Parathyroid adenoma (tissue), 2 donors: Measurements from ENCODE around the gene LTBP1.
"Not testable (repeated sequence)": the region's sequence is repeated elsewhere in the genome, so short reads cannot be mapped to it uniquely, and the experiment has no call there.

Source experiments
- H2AFZ ChIP-seq: fragments of 300-600 bp; sonication (generic); one replicate; pipeline ENCODE4 v1.7.0; 2017; ENCODE audit warnings: antibody characterized with exemption, mild to moderate bottlenecking
- H3K27ac ChIP-seq: fragments of 300-600 bp; sonication (generic); one replicate; pipeline ENCODE4 v1.7.0; 2017
- H3K27me3 ChIP-seq: fragments of 300-600 bp; sonication (generic); one replicate; pipeline ENCODE4 v1.7.0; 2017; ENCODE audit warnings: low read length; ENCODE audit not compliant: control insufficient read depth, insufficient read depth
- H3K36me3 ChIP-seq: fragments of 300-600 bp; sonication (generic); one replicate; pipeline ENCODE4 v1.7.0; 2017; ENCODE audit warnings: low read length; ENCODE audit not compliant: control insufficient read depth, insufficient read depth
- H3K4me1 ChIP-seq: fragments of 300-600 bp; sonication (generic); one replicate; pipeline ENCODE4 v1.7.0; 2017; ENCODE audit warnings: control low read depth
- H3K4me2 ChIP-seq: fragments of 300-600 bp; sonication (generic); one replicate; pipeline ENCODE4 v1.7.0; 2017; ENCODE audit warnings: low read length
- H3K4me3 ChIP-seq: fragments of 300-600 bp; sonication (generic); one replicate; pipeline ENCODE4 v1.7.0; 2017; ENCODE audit warnings: low read depth, low read length
- H3K79me2 ChIP-seq: fragments of 300-600 bp; sonication (generic); one replicate; pipeline ENCODE4 v1.7.0; 2017; ENCODE audit warnings: control low read depth
- H3K9ac ChIP-seq: fragments of 300-600 bp; sonication (generic); one replicate; pipeline ENCODE4 v1.7.0; 2017; ENCODE audit warnings: mild to moderate bottlenecking
- H3K9me3 ChIP-seq: fragments of 300-600 bp; sonication (generic); one replicate; pipeline ENCODE4 v1.7.0; 2017; ENCODE audit warnings: low read length; ENCODE audit not compliant: control insufficient read depth
- CTCF ChIP-seq: fragments of 300-600 bp; sonication (generic); IDR thresholded peaks from one replicate; pipeline ENCODE4 v1.7.0; 2017; ENCODE audit warnings: antibody characterized with exemption, mild to moderate bottlenecking
- donor health status: primary hyperparathyroidism.

The LTBP1 gene

GRCh38 chr2:33168922-33169321 is 222.2 kb downstream of the LTBP1 start:
- TF ChIP-seq CTCF: no peak
- H3K9ac ChIP-seq: no peak overlapping the region
- no peak overlapping the region for H3K27ac ChIP-seq
- H3K79me2 ChIP-seq: no peaks in the 10 kb centered on the region
- no peaks in the 10 kb centered on the region for H3K27me3 ChIP-seq
- no peaks in the 10 kb centered on the region for H3K9me3 ChIP-seq
- no peaks in the 10 kb centered on the region for H3K4me1 ChIP-seq
- no peak overlapping the region for H3K4me2 ChIP-seq
- no peaks in the 10 kb centered on the region for H3K36me3 ChIP-seq
- no peak overlapping the region for H3K4me3 ChIP-seq
- H2AFZ ChIP-seq: no peak overlapping the region

- not testable (repeated sequence) for H3K27ac ChIP-seq, H3K4me2 ChIP-seq, H3K79me2 ChIP-seq, H3K9ac ChIP-seq, H3K27me3 ChIP-seq, H3K36me3 ChIP-seq, H2AFZ ChIP-seq, H3K9me3 ChIP-seq, H3K4me1 ChIP-seq, H3K4me3 ChIP-seq
Observed at GRCh38 chr2:33170251-33170650, 223.5 kb downstream of the LTBP1 start.

GRCh38 chr2:33177627-33178026 is 230.9 kb downstream of the LTBP1 start:
- H3K4me2 ChIP-seq: no peak overlapping the region
- H3K9ac ChIP-seq: no peak overlapping the region
- no peaks in the 10 kb centered on the region for H3K4me1 ChIP-seq
- H3K27me3 ChIP-seq: no peaks in the 10 kb centered on the region
- no peak overlapping the region for H3K27ac ChIP-seq
- no peaks in the 10 kb centered on the region for H3K9me3 ChIP-seq
- H3K36me3 ChIP-seq: no peaks in the 10 kb centered on the region
- H2AFZ ChIP-seq: no peak overlapping the region
- no peaks in the 10 kb centered on the region for H3K79me2 ChIP-seq
- TF ChIP-seq CTCF: no peak
- H3K4me3 ChIP-seq: no peak overlapping the region

GRCh38 chr2:33178209-33178608 is 231.5 kb downstream of the LTBP1 start:
- H2AFZ ChIP-seq: no peak overlapping the region
- H3K79me2 ChIP-seq: no peaks in the 10 kb centered on the region
- no peak overlapping the region for H3K4me3 ChIP-seq
- no peaks in the 10 kb centered on the region for H3K27me3 ChIP-seq
- no peak overlapping the region for H3K4me2 ChIP-seq
- TF ChIP-seq CTCF: no peak
- no peaks in the 10 kb centered on the region for H3K9me3 ChIP-seq
- H3K27ac ChIP-seq: no peak overlapping the region
- H3K9ac ChIP-seq: no peak overlapping the region
- no peaks in the 10 kb centered on the region for H3K36me3 ChIP-seq
- no peaks in the 10 kb centered on the region for H3K4me1 ChIP-seq

- H2AFZ ChIP-seq: no peak overlapping the region
- no peak for TF ChIP-seq CTCF
- H3K27ac ChIP-seq: no peak overlapping the region
- no peaks in the 10 kb centered on the region for H3K79me2 ChIP-seq
- no peak overlapping the region for H3K4me2 ChIP-seq
- no peaks in the 10 kb centered on the region for H3K36me3 ChIP-seq
- H3K9me3 ChIP-seq: no peaks in the 10 kb centered on the region
- H3K4me1 ChIP-seq: no peaks in the 10 kb centered on the region
- no peaks in the 10 kb centered on the region for H3K27me3 ChIP-seq
- H3K4me3 ChIP-seq: no peak overlapping the region
- H3K9ac ChIP-seq: no peak overlapping the region
Observed at GRCh38 chr2:33180915-33181314, 234.2 kb downstream of the LTBP1 start.
